Measurements from ENCODE around the gene DPYD.

The DPYD gene

DNA sequence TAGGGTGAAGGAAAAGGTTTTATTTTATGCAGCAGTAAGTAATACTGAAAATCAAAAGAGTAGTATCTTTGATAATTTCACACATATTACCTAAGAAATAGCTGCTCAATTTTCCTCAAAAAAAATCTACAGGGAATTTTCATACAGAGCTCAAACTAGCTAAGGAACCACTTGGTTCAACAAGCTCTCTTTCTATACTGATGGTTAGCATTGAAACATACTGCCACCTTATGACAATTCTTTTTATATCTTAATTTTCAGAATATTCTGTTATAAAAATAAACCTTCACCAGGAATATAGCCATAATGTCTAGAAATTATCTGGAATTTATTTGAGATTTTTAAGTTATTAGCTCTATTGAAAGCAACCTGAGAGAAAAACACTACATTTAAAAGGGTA, 142.1 kb downstream of the DPYD start:
- in situ Hi-C loops (cut with HindIII; ENCODE audit: low sequenced_read_pairs) = no loop called here
- TF ChIP-seq, protein P1, sequence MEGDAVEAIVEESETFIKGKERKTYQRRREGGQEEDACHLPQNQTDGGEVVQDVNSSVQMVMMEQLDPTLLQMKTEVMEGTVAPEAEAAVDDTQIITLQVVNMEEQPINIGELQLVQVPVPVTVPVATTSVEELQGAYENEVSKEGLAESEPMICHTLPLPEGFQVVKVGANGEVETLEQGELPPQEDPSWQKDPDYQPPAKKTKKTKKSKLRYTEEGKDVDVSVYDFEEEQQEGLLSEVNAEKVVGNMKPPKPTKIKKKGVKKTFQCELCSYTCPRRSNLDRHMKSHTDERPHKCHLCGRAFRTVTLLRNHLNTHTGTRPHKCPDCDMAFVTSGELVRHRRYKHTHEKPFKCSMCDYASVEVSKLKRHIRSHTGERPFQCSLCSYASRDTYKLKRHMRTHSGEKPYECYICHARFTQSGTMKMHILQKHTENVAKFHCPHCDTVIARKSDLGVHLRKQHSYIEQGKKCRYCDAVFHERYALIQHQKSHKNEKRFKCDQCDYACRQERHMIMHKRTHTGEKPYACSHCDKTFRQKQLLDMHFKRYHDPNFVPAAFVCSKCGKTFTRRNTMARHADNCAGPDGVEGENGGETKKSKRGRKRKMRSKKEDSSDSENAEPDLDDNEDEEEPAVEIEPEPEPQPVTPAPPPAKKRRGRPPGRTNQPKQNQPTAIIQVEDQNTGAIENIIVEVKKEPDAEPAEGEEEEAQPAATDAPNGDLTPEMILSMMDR (IDR thresholded peaks at IDR 0.05; ENCODE audit: low read depth, low read length) = no peak
- no peak overlapping the region for H3K4me3 ChIP-seq (ENCODE audit: low read depth, low read length)
- DNase-seq (ENCODE audit: low read depth, low spot score) = peak; percentile 23

DNA sequence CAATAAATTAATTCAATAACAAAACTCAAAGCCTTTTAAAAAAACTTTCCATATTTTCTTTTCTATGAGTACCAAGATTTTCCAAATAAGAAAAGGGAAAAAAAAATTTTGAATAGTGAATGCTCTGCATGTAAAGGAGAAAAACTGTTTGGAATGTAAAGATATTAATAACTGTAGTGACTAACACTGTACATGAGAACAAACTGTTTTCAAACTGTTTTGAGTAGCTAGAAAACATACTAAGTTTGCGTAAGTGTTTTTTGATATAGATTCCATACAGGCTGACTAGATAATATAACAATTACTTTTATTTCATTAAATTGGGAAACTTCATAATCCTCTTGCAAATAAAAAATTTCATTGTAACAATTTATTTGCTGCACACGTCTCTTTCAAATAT, 150.5 kb downstream of the DPYD start:
- in situ Hi-C loops (cut with HindIII; ENCODE audit: low sequenced_read_pairs) = no loop called here
- DNase-seq (ENCODE audit: low read depth, low spot score) = no peak
- no peak overlapping the region for H3K4me3 ChIP-seq (ENCODE audit: low read depth, low read length)
- TF ChIP-seq, protein P1 (IDR thresholded peaks at IDR 0.05; ENCODE audit: low read depth, low read length) = no peak

DNA sequence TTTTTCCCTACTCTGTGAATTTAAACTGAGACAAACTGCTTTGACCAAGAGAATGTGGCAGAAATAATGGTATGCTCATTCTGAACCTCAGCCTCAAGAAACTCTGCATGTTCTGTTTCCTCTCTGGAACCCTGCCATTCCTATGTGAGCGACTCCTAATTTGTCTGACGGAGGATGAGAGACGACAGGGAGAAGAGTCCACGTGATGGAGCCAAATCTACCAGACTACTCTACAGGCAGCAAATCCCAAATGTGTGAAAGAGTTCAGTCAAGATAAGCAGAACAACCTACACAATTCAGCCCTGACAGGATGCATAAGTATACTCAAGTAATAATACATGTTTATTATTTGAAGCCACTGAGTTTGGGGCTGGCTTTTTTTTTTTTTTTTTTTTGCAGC, 153.5 kb downstream of the DPYD start:
- DNase-seq (ENCODE audit: low read depth, low spot score) = no peak
- in situ Hi-C loops (cut with HindIII; ENCODE audit: low sequenced_read_pairs) = no loop called here
- no peak overlapping the region for H3K4me3 ChIP-seq (ENCODE audit: low read depth, low read length)
- TF ChIP-seq, protein P1 (IDR thresholded peaks at IDR 0.05; ENCODE audit: low read depth, low read length) = no peak

DNA sequence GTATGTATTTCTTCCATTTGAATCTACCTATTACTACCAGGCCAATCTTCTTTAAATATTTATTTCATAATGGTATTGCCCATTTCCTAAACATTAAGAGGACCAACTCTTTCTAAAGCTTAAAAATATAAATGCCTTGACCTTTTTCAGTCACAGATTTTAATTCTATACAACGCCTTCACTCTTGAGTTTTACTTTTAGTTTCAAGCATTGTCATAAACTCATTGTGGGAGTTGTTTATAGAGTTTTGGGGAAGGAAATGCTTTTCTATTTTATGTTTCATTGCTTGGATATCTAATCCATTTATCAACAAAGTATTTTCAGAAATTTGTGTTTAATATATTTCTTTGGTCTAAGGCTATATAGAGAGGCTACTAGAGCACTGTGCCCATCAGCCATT, 155.8 kb downstream of the DPYD start:
- no peak overlapping the region for H3K4me3 ChIP-seq (ENCODE audit: low read depth, low read length)
- TF ChIP-seq, protein P1 (IDR thresholded peaks at IDR 0.05; ENCODE audit: low read depth, low read length) = no peak
- no peak for DNase-seq (ENCODE audit: low read depth, low spot score)
- in situ Hi-C loops (cut with HindIII; ENCODE audit: low sequenced_read_pairs) = no loop called here

DNA sequence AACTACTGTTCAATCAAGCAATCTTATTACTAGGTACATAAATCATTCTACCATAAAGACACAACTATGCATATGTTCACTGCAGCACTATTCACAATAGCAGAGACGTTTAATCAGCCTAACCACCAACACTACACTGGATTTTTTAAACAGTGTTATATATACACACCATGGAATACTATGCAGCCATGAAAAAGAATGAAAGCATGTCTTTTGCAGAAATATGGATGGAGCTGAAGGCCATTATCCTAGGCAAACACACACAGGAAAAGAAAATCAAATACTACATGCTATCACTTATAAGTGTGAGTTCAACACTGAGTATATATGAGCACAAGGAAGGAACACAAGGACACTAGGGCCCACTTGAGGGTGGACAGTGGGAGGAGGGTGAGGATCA, 159.2 kb downstream of the DPYD start:
- in situ Hi-C loops (cut with HindIII; ENCODE audit: low sequenced_read_pairs) = no loop called here
- no peak overlapping the region for H3K4me3 ChIP-seq (ENCODE audit: low read depth, low read length)
- DNase-seq (ENCODE audit: low read depth, low spot score) = no peak
- TF ChIP-seq, protein P1 (IDR thresholded peaks at IDR 0.05; ENCODE audit: low read depth, low read length) = no peak

DNA sequence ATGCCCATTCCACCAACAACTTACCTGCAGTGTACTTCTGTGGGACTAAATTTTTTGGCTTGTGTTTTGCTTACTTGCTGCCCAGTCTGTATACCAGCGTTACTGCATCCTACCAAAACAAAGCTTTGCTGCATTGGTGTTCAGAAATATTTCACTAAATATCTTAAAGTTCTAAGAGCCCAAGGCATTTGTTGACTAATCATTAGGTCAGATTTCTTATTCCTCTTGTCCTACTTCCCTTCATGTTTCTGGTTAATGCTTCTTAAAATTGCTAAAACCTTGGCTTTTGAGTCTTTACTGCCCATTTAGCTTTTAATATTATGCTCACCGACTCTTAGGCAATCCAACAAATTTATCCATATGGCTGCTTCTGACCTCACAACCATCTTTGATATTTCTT, 161.8 kb downstream of the DPYD start:
- no peak for DNase-seq (ENCODE audit: low read depth, low spot score)
- no peak overlapping the region for H3K4me3 ChIP-seq (ENCODE audit: low read depth, low read length)
- in situ Hi-C loops (cut with HindIII; ENCODE audit: low sequenced_read_pairs) = no loop called here
- TF ChIP-seq, protein P1 (IDR thresholded peaks at IDR 0.05; ENCODE audit: low read depth, low read length) = no peak

DNA sequence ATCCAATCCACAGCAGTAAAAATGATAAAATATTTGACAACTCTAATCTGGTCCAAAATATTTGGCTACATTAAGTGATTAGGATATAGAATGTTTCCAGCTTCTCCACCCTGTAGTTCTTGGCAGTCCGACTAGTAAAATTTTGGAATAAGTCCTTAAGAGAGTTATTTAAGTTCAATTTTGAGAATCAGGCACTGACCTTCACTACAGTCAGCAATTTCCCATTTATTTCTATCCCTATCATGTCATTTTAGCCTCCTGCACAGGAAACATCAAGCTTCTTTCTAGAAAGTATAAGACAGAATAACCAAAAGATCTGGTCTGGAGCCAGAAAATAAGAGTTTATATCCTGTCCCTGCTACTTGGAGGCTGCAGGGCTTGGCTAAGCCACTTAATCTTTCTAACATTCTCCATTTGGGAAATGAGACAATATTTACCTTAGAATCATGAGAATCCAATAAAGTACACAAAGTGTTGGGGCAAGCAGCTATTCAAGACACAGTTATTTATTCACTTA, 162.2 kb downstream of the DPYD start:
- no peak overlapping the region for H3K4me3 ChIP-seq (ENCODE audit: low read depth, low read length)
- no peak for DNase-seq (ENCODE audit: low read depth, low spot score)
- TF ChIP-seq, protein P1 (IDR thresholded peaks at IDR 0.05; ENCODE audit: low read depth, low read length) = no peak
- in situ Hi-C loops (cut with HindIII; ENCODE audit: low sequenced_read_pairs) = no loop called here
